Right lobe of liver (tissue), 4 donors: Measurements from ENCODE around the gene MEAK7.
"Not testable (repeated sequence)": the region's sequence is repeated elsewhere in the genome, so short reads cannot be mapped to it uniquely, and the experiment has no call there.

ENCODE experiments used
- CTCF ChIP-seq, 4 donors: fragments of 200-600 bp in 3 of 4; fragments of 450-650 bp in 1 of 4; IDR thresholded peaks; one replicate each; pipeline versions ENCODE4 v1.5.1 to v1.8.0; 2016 to 2022; ENCODE audit warnings: antibody characterized with exemption in 4 of 4, mild to moderate bottlenecking in 2 of 4
- POLR2A ChIP-seq: fragments of 450-650 bp; IDR thresholded peaks from one replicate; pipeline ENCODE4 v1.6.1; 2017; ENCODE audit warnings: antibody characterized with exemption, mild to moderate bottlenecking
- donor health status: DM: no; HTN: no; CAD: no.
- donor health status: DM: no; HTN: no; CAD: no.
- donor health status: DM: no; HTN: yes; CAD: no.

- not testable (repeated sequence) for TF ChIP-seq POLR2A; CTCF (IDR thresholded peaks at IDR 0.05)
These were observed 20.6 kb upstream of the MEAK7 start for GRCh38 chr16:84524941-84525581.
